HepG2 (cell line): ENCODE data around the gene IRF4. TPM values are rescaled to one million over a fixed set of nuclear protein-coding genes. Genes with fewer than 3 reads are reported as not detected.
A peak's percentile ranks its signal among the peaks of the same experiment; 100 is the strongest.

ENCODE experiments used
- BCL6 ChIP-seq: IDR thresholded peaks from 2 replicates; pipeline ENCODE4 v1.6.1; 2016; ENCODE audit warnings: missing genetic modification reagents, missing compliant biosample characterization
- CBFB ChIP-seq: sonication (generic); formaldehyde crosslinking; IDR thresholded peaks from 2 replicates; pipeline ENCODE4 v1.4.0; 2020; ENCODE audit warnings: missing genetic modification reagents
- DZIP1 ChIP-seq: sonication (generic); formaldehyde crosslinking; IDR thresholded peaks from 2 replicates; pipeline ENCODE4 v1.5.0; 2020; ENCODE audit warnings: mild to moderate bottlenecking, missing genetic modification reagents
- ELF3 ChIP-seq: IDR thresholded peaks from 2 replicates; pipeline ENCODE4 v1.6.1; 2016; ENCODE audit warnings: missing genetic modification reagents, missing compliant biosample characterization
- GMEB2 ChIP-seq: IDR thresholded peaks from 2 replicates; pipeline ENCODE4 v1.6.1; 2016; ENCODE audit warnings: missing biosample characterization, missing genetic modification reagents, low read depth
- HNRNPL ChIP-seq: fragments of 200-400 bp; formaldehyde crosslinking; IDR thresholded peaks from 2 replicates; pipeline ENCODE4 v1.6.1; 2017; ENCODE audit warnings: mild to moderate bottlenecking, low read depth, low read length
- JDP2 ChIP-seq: sonication (generic); formaldehyde crosslinking; IDR thresholded peaks from 2 replicates; pipeline ENCODE4 v1.8.1; 2022; ENCODE audit warnings: missing genetic modification reagents, borderline replicate concordance
- NFE2 ChIP-seq: sonication (generic); formaldehyde crosslinking; IDR thresholded peaks from 2 replicates; pipeline ENCODE4 v1.4.0; 2020; ENCODE audit warnings: missing genetic modification reagents
- PLSCR1 ChIP-seq: sonication (generic); formaldehyde crosslinking; IDR thresholded peaks from 2 replicates; pipeline ENCODE4 v1.5.0; 2020; ENCODE audit warnings: missing genetic modification reagents, mild to moderate bottlenecking, borderline replicate concordance
- RBAK ChIP-seq: sonication (generic); formaldehyde crosslinking; IDR thresholded peaks from 2 replicates; pipeline ENCODE4 v1.5.1; 2020; ENCODE audit warnings: mild to moderate bottlenecking, missing genetic modification reagents
- RFX1 ChIP-seq: fragments of 450-650 bp; IDR thresholded peaks from 2 replicates; pipeline ENCODE4 v1.6.1; 2017
- SATB2 ChIP-seq: sonication (generic); formaldehyde crosslinking; IDR thresholded peaks from 2 replicates; pipeline ENCODE4 v1.5.0; 2020; ENCODE audit warnings: missing genetic modification reagents
- SNAPC4 ChIP-seq: sonication (generic); formaldehyde crosslinking; IDR thresholded peaks from 2 replicates; pipeline ENCODE4 v1.4.0; 2020; ENCODE audit warnings: mild to moderate bottlenecking, missing genetic modification reagents
- TAF15 ChIP-seq: fragments of 200-400 bp; formaldehyde crosslinking; IDR thresholded peaks from one replicate; pipeline ENCODE4 v1.6.1; 2018; ENCODE audit warnings: mild to moderate bottlenecking, low read depth, low read length; ENCODE audit not compliant: poor library complexity, severe bottlenecking
- TSC22D2 ChIP-seq: sonication (generic); formaldehyde crosslinking; IDR thresholded peaks from 2 replicates; pipeline ENCODE4 v1.5.1; 2020; ENCODE audit warnings: missing genetic modification reagents, mild to moderate bottlenecking, borderline replicate concordance
- USF2 ChIP-seq, 2 experiments: sonication (generic) in 1 of 2; formaldehyde crosslinking in 1 of 2; IDR thresholded peaks; 2 replicates each; pipeline versions ENCODE4 v1.5.1 to v1.6.1; 2011 to 2020; ENCODE audit warnings: borderline replicate concordance in 1 of 2, low read depth in 1 of 2, low read length in 1 of 2, mild to moderate bottlenecking in 1 of 2, missing genetic modification reagents in 1 of 2, moderate library complexity in 1 of 2
- ZKSCAN8 ChIP-seq: IDR thresholded peaks from 2 replicates; pipeline ENCODE4 v1.6.1; 2016; ENCODE audit warnings: borderline replicate concordance, missing genetic modification reagents, missing compliant biosample characterization
- polyA plus RNA-seq, 8 experiments: library from polyadenylated mRNA; depleted of rRNA in 3 of 8; stranded (reverse) in 7 of 8; unstranded in 1 of 8; fragments of >200 nt; fragmentation: Illumina TruSeq in 4 of 8; extraction: Trizol in 4 of 8; gene quantifications; 2 replicates each; pipeline versions ENCODE4 v1.2.1 to v1.2.3, GENCODE V29; 2011 to 2016; ENCODE audit warnings: low read depth in 4 of 8, missing spikeins in 1 of 8, mixed read lengths in 1 of 8; ENCODE audit not compliant: insufficient read depth in 1 of 8
- total RNA-seq, 5 experiments: library from RNA; depleted of rRNA; stranded (reverse); fragments of >200 nt; fragmentation: Illumina TruSeq; extraction: Trizol; gene quantifications; 2 replicates each; pipeline ENCODE4 v1.2.3, GENCODE V29; 2016; ENCODE audit warnings: low read depth in 1 of 5

The IRF4 gene
- total and polyA plus RNA-seq, 2 of the 13 experiments (the other 11 are each of a cell fraction or from before 2014, with no cell fraction given) = 0.07 to 0.09 TPM

- no peak for TF ChIP-seq GMEB2 (CRISPR knock-in tag)
- TF ChIP-seq BCL6 (CRISPR knock-in tag) = peak; percentile 45; the same call in 1 of the 2 replicates
- no peak for TF ChIP-seq USF2 (IDR thresholded peaks at IDR 0.05; ENCODE audit: low read depth, low read length)
- TF ChIP-seq USF2 (CRISPR knock-in tag; IDR thresholded peaks at IDR 0.05; ENCODE audit: borderline replicate concordance) = no peak
- no peak for TF ChIP-seq JDP2 (CRISPR knock-in tag)
- peak; percentile 40; the same call in 1 of the 2 replicates for TF ChIP-seq ELF3 (CRISPR knock-in tag)
- TF ChIP-seq CBFB (CRISPR knock-in tag) = no peak
- no peak for TF ChIP-seq DZIP1 (CRISPR knock-in tag)
- no peak for TF ChIP-seq TSC22D2 (CRISPR knock-in tag)
- no peak for TF ChIP-seq HNRNPL
- TF ChIP-seq SATB2 (CRISPR knock-in tag) = no peak
- TF ChIP-seq TAF15 = no peak
- no peak for TF ChIP-seq PLSCR1 (CRISPR knock-in tag)
- TF ChIP-seq RBAK (CRISPR knock-in tag) = no peak
- 0 out of 2 replicates have a peak, but pooled peaks have one; percentile 34 for TF ChIP-seq NFE2 (CRISPR knock-in tag)
- no peak for TF ChIP-seq RFX1
- peak; percentile 68; the same call in 1 of the 2 replicates for TF ChIP-seq ZKSCAN8 (CRISPR knock-in tag)
- TF ChIP-seq SNAPC4 = no peak
These were observed 31.0 kb downstream of the IRF4 start (continued) for GRCh38 chr6:422433-423054.
